Activated T-helper 17 cell treated with anti-CD3 and anti-CD28 coated beads, Interleukin-2, amount 50 U/mL, for 72 hours (primary cell): Measurements from ENCODE around the gene ADCY7. TPM values are rescaled to one million over a fixed set of nuclear protein-coding genes. Genes with fewer than 3 reads are reported as not detected.
"Not testable (repeated sequence)": the region's sequence is repeated elsewhere in the genome, so short reads cannot be mapped to it uniquely, and the experiment has no call there.

Source experiments
- ATAC-seq: fragments of 150-1000 bp; cut with Tn5 transposase; replicated peaks from 2 replicates; pipeline ENCODE4 v1.10.0; 2021; ENCODE audit warnings: mild to moderate bottlenecking, moderate library complexity
- H3K27ac Mint-ChIP-seq: one replicate; pipeline ENCODE4 v1.8.0; 2022; ENCODE audit warnings: mixed read lengths
- H3K27me3 Mint-ChIP-seq: one replicate; pipeline ENCODE4 v1.8.0; 2022; ENCODE audit warnings: mixed read lengths
- H3K36me3 Mint-ChIP-seq: one replicate; pipeline ENCODE4 v1.8.0; 2022; ENCODE audit warnings: low read depth, mild to moderate bottlenecking, mixed read lengths
- H3K4me1 Mint-ChIP-seq: one replicate; pipeline ENCODE4 v1.8.0; 2022; ENCODE audit warnings: mixed read lengths
- H3K4me3 Mint-ChIP-seq: one replicate; pipeline ENCODE4 v1.8.0; 2022; ENCODE audit warnings: mild to moderate bottlenecking, mixed read lengths
- H3K9me3 Mint-ChIP-seq: one replicate; pipeline ENCODE4 v1.8.0; 2022; ENCODE audit warnings: mixed read lengths
- total RNA-seq, 2 donors: library from RNA; stranded (reverse); gene quantifications; one replicate each; pipeline ENCODE4 v1.2.3, GENCODE V29; 2022

The ADCY7 gene
- total RNA-seq, 2 donors from 2014 or later, result 156 to 173 TPM

- no peaks in the 10 kb centered on the region for H3K9me3 Mint-ChIP-seq
- H3K4me1 Mint-ChIP-seq, result peaks cover 31% of the 10 kb centered on the region
- ATAC-seq, result peak; percentile 16
- peaks cover 88% of the 10 kb centered on the region for H3K36me3 Mint-ChIP-seq
- H3K27ac Mint-ChIP-seq, result peak overlapping the region; percentile 87
- H3K27me3 Mint-ChIP-seq, result no peaks in the 10 kb centered on the region
- peak overlapping the region; percentile 52 for H3K4me3 Mint-ChIP-seq
Observed at GRCh38 chr16:50323335-50324011, 57.1 kb downstream of the ADCY7 start.

- ATAC-seq, result no peak
- peaks cover 85% of the 10 kb centered on the region for H3K36me3 Mint-ChIP-seq
- peak overlapping the region; percentile 52 for H3K4me3 Mint-ChIP-seq
- no peaks in the 10 kb centered on the region for H3K9me3 Mint-ChIP-seq
- H3K27me3 Mint-ChIP-seq, result no peaks in the 10 kb centered on the region
- peaks cover 31% of the 10 kb centered on the region for H3K4me1 Mint-ChIP-seq
- peak overlapping the region; percentile 87 for H3K27ac Mint-ChIP-seq
Observed at GRCh38 chr16:50324345-50324744, 58.0 kb downstream of the ADCY7 start.

GRCh38 chr16:50326264-50326663 lies 59.9 kb downstream of the ADCY7 start:
- Mint-ChIP-seq H3K36me3 (peaks cover 85% of the 10 kb centered on the region), H3K27ac (peak overlapping the region; percentile 36)

GRCh38 chr16:50326835-50327465 lies 60.6 kb downstream of the ADCY7 start:
- Mint-ChIP-seq H3K27ac (peak overlapping the region; percentile 87), H3K4me1 (peaks cover 44% of the 10 kb centered on the region), H3K9me3 (no peaks in the 10 kb centered on the region), H3K36me3 (peaks cover 85% of the 10 kb centered on the region), H3K4me3 (peak overlapping the region; percentile 63), H3K27me3 (no peaks in the 10 kb centered on the region)
- ATAC-seq, result peak; percentile 93

More at GRCh38 chr16:50326264-50326663, 59.9 kb downstream of the ADCY7 start:
- ATAC-seq, result no peak
- Mint-ChIP-seq H3K4me3 (no peak overlapping the region), H3K9me3 (no peaks in the 10 kb centered on the region), H3K27me3 (no peaks in the 10 kb centered on the region), H3K4me1 (peaks cover 40% of the 10 kb centered on the region)

- ATAC-seq, result no peak
- Mint-ChIP-seq H3K27me3 (no peaks in the 10 kb centered on the region), H3K4me3 (peak overlapping the region; percentile 29), H3K4me1 (peaks cover 44% of the 10 kb centered on the region), H3K27ac (peak overlapping the region; percentile 80), H3K9me3 (no peaks in the 10 kb centered on the region), H3K36me3 (peaks cover 88% of the 10 kb centered on the region)
Observed at GRCh38 chr16:50329446-50330189, 63.3 kb downstream of the ADCY7 start.

GRCh38 chr16:50331570-50331969 lies 65.2 kb downstream of the ADCY7 start:
- peaks cover 50% of the 10 kb centered on the region for H3K4me1 Mint-ChIP-seq
- H3K27me3 Mint-ChIP-seq, result no peaks in the 10 kb centered on the region
- no peaks in the 10 kb centered on the region for H3K9me3 Mint-ChIP-seq
- ATAC-seq, result no peak
- H3K4me3 Mint-ChIP-seq, result no peak overlapping the region
- H3K27ac Mint-ChIP-seq, result peak overlapping the region; percentile 85
- H3K36me3 Mint-ChIP-seq, result peaks cover 81% of the 10 kb centered on the region

GRCh38 chr16:50332599-50332998 lies 66.2 kb downstream of the ADCY7 start:
- ATAC-seq, result no peak
- H3K4me1 Mint-ChIP-seq, result peaks cover 45% of the 10 kb centered on the region
- H3K27me3 Mint-ChIP-seq, result no peaks in the 10 kb centered on the region
- H3K4me3 Mint-ChIP-seq, result no peak overlapping the region
- H3K36me3 Mint-ChIP-seq, result peaks cover 89% of the 10 kb centered on the region
- H3K9me3 Mint-ChIP-seq, result no peaks in the 10 kb centered on the region
- H3K27ac Mint-ChIP-seq, result peak overlapping the region; percentile 85

GRCh38 chr16:50334106-50334975 lies 68.0 kb downstream of the ADCY7 start:
- H3K27me3 Mint-ChIP-seq, result no peaks in the 10 kb centered on the region
- H3K36me3 Mint-ChIP-seq, result peaks cover 92% of the 10 kb centered on the region
- no peaks in the 10 kb centered on the region for H3K9me3 Mint-ChIP-seq
- H3K4me3 Mint-ChIP-seq, result peak overlapping the region; percentile 68
- H3K4me1 Mint-ChIP-seq, result peaks cover 54% of the 10 kb centered on the region
- no peak for ATAC-seq
- peak overlapping the region; percentile 95 for H3K27ac Mint-ChIP-seq

GRCh38 chr16:50335196-50335958 lies 69.0 kb downstream of the ADCY7 start:
- Mint-ChIP-seq H3K36me3 (peaks cover 91% of the 10 kb centered on the region), H3K27ac (peak overlapping the region; percentile 95), H3K4me1 (peaks cover 48% of the 10 kb centered on the region), H3K9me3 (no peaks in the 10 kb centered on the region), H3K27me3 (no peaks in the 10 kb centered on the region), H3K4me3 (peak overlapping the region; percentile 68)
- ATAC-seq, result peak; percentile 66

GRCh38 chr16:50336884-50337283 lies 70.5 kb downstream of the ADCY7 start:
- no peak for ATAC-seq
- Mint-ChIP-seq H3K27ac (peak overlapping the region; percentile 98), H3K9me3 (no peaks in the 10 kb centered on the region), H3K4me1 (peaks cover 42% of the 10 kb centered on the region), H3K27me3 (no peaks in the 10 kb centered on the region), H3K36me3 (peaks cover 88% of the 10 kb centered on the region), H3K4me3 (peak overlapping the region; percentile 85)

GRCh38 chr16:50338371-50339231 lies 72.2 kb downstream of the ADCY7 start:
- no peaks in the 10 kb centered on the region for H3K9me3 Mint-ChIP-seq
- H3K27ac Mint-ChIP-seq, result peak overlapping the region; percentile 98
- H3K4me1 Mint-ChIP-seq, result peaks cover 32% of the 10 kb centered on the region
- no peaks in the 10 kb centered on the region for H3K27me3 Mint-ChIP-seq
- H3K4me3 Mint-ChIP-seq, result peak overlapping the region; percentile 85
- H3K36me3 Mint-ChIP-seq, result peaks cover 88% of the 10 kb centered on the region
- ATAC-seq, result peak; percentile 72

- H3K4me3 Mint-ChIP-seq, result no peak overlapping the region
- H3K4me1 Mint-ChIP-seq, result peaks cover 21% of the 10 kb centered on the region
- H3K9me3 Mint-ChIP-seq, result no peaks in the 10 kb centered on the region
- peaks cover 89% of the 10 kb centered on the region for H3K36me3 Mint-ChIP-seq
- ATAC-seq, result no peak
- no peaks in the 10 kb centered on the region for H3K27me3 Mint-ChIP-seq
- no peak overlapping the region for H3K27ac Mint-ChIP-seq
Observed at GRCh38 chr16:50340578-50340977, 74.2 kb downstream of the ADCY7 start.

- Mint-ChIP-seq H3K36me3 (peaks cover 96% of the 10 kb centered on the region), H3K4me1 (peaks cover 17% of the 10 kb centered on the region)
- H3K27me3 Mint-ChIP-seq, H3K9me3 Mint-ChIP-seq, H3K27ac Mint-ChIP-seq, ATAC-seq, H3K4me3 Mint-ChIP-seq: not testable (repeated sequence)
Observed at GRCh38 chr16:50343566-50343965, 77.2 kb downstream of the ADCY7 start.
